CD4-positive, alpha-beta memory T cell (primary cell): ENCODE measurements around the gene WHRN. TPM values are rescaled to one million over a fixed set of nuclear protein-coding genes. Genes with fewer than 3 reads are reported as not detected.

Experiments
- CTCF ChIA-PET: fragments of 350-600 bp; sonication (Branson Sonifier 250); formaldehyde crosslinking; loops from one replicate; lab custom pipeline; 2021; ENCODE audit warnings: inconsistent platforms; ENCODE audit not compliant: partially characterized antibody; lab: Charles Lee
- POLR2A ChIA-PET: fragments of 350-600 bp; sonication (Branson Sonifier 250); formaldehyde crosslinking; loops from one replicate; lab custom pipeline; 2021; ENCODE audit not compliant: partially characterized antibody; lab: Charles Lee
- DNase-seq, 5 donors: peaks; one replicate each; pipeline versions ENCODE4 v3.0.0 to v3.0.0-alpha.2; 2020 to 2022; ENCODE audit warnings: mixed read lengths in 1 of 5
- H3K27ac ChIP-seq: one replicate; pipeline ENCODE4 v1.7.0; 2013; ENCODE audit warnings: low read depth, low read length
- H3K27me3 ChIP-seq: 2 replicates; pipeline ENCODE4 v1.7.0; 2013; ENCODE audit warnings: mild to moderate bottlenecking, low read length, moderate library complexity; ENCODE audit not compliant: insufficient read depth
- H3K36me3 ChIP-seq: 2 replicates; pipeline ENCODE4 v1.7.0; 2013; ENCODE audit warnings: mild to moderate bottlenecking, low read length, moderate library complexity; ENCODE audit not compliant: insufficient read depth
- H3K4me1 ChIP-seq: 2 replicates; pipeline ENCODE4 v1.7.0; 2013; ENCODE audit warnings: mild to moderate bottlenecking, low read length, moderate library complexity; ENCODE audit not compliant: insufficient read depth
- H3K4me3 ChIP-seq, 2 donors: one replicate each; pipeline ENCODE4 v1.7.0; 2013; ENCODE audit warnings: low read length in 2 of 2, mild to moderate bottlenecking in 1 of 2
- H3K9me3 ChIP-seq, 2 donors: one replicate each; pipeline ENCODE4 v1.7.0; 2013; ENCODE audit warnings: low read length in 2 of 2, control low read depth in 1 of 2; ENCODE audit not compliant: control insufficient read depth in 1 of 2
- H3K27ac Mint-ChIP-seq, 7 donors: one replicate each; pipeline ENCODE4 v1.8.0; 2020 to 2021; ENCODE audit warnings: mixed read lengths in 7 of 7, mild to moderate bottlenecking in 6 of 7, inconsistent platforms in 3 of 7, moderate library complexity in 3 of 7
- H3K27me3 Mint-ChIP-seq, 2 donors: one replicate each; pipeline ENCODE4 v1.8.0; 2020 to 2021; ENCODE audit warnings: mixed read lengths in 2 of 2
- H3K36me3 Mint-ChIP-seq, 2 donors: one replicate each; pipeline ENCODE4 v1.8.0; 2020 to 2021; ENCODE audit warnings: mixed read lengths in 2 of 2, inconsistent platforms in 1 of 2, mild to moderate bottlenecking in 1 of 2
- H3K4me1 Mint-ChIP-seq, 4 donors: one replicate each; pipeline ENCODE4 v1.8.0; 2020 to 2021; ENCODE audit warnings: mixed read lengths in 4 of 4, mild to moderate bottlenecking in 1 of 4
- H3K4me3 Mint-ChIP-seq, 8 donors: one replicate each; pipeline ENCODE4 v1.8.0; 2020 to 2021; ENCODE audit warnings: mixed read lengths in 8 of 8, mild to moderate bottlenecking in 7 of 8, moderate library complexity in 6 of 8, inconsistent platforms in 3 of 8
- H3K9me3 Mint-ChIP-seq, 8 donors: one replicate each; pipeline ENCODE4 v1.8.0; 2020 to 2021; ENCODE audit warnings: mixed read lengths in 8 of 8, mild to moderate bottlenecking in 5 of 8, inconsistent platforms in 3 of 8, moderate library complexity in 1 of 8
- intact Hi-C: fragments of 100-400 bp; cut with micrococcal nuclease; formaldehyde crosslinking; loops from one replicate; pipeline ENCODE4 v1.15.1; 2023
- polyA plus RNA-seq, 2 donors: library from polyadenylated mRNA; unstranded; fragments of 300-500 nt; fragmentation: Illumina TruSeq; gene quantifications; one replicate each; pipeline ENCODE4 v1.2.3, GENCODE V29; 2021
- total RNA-seq, 2 experiments: library from RNA; stranded (reverse); gene quantifications; one replicate each; pipeline ENCODE4 v1.2.3, GENCODE V29; 2021

The WHRN gene
- total and polyA plus RNA-seq, 4 experiments from 2014 or later, result 0.24 to 10.1 (median 5.0) TPM

- H3K4me3 Mint-ChIP-seq, result no peak overlapping the region
- no peaks in the 10 kb centered on the region for H3K9me3 ChIP-seq
- no peaks in the 10 kb centered on the region for H3K9me3 Mint-ChIP-seq
- H3K36me3 Mint-ChIP-seq, result no peaks in the 10 kb centered on the region
- intact Hi-C loops, result no loop called here
- peak overlapping the region in 3 of 7 donors; percentile 9 to 19 (median 17) for H3K27ac Mint-ChIP-seq
- no peaks in the 10 kb centered on the region for H3K36me3 ChIP-seq
- no peak overlapping the region for H3K4me3 ChIP-seq
- H3K4me1 ChIP-seq, result peaks cover 1% of the 10 kb centered on the region
- CTCF ChIA-PET, result interaction anchor here (13.1 kb wide), 1 partner anchor 240 kb away, joined by 371 read pairs; no protein-coding TSS in a partner anchor
- H3K27ac ChIP-seq, result no peak overlapping the region
- POLR2A ChIA-PET, result no interaction called here
- no peaks in the 10 kb centered on the region for H3K27me3 ChIP-seq
- no peak for DNase-seq
- no peaks in the 10 kb centered on the region for H3K27me3 Mint-ChIP-seq
- H3K4me1 Mint-ChIP-seq, result no peaks in the 10 kb centered on the region
Measured at GRCh38 chr9:114410910-114411309, 94.4 kb downstream of the WHRN start.

GRCh38 chr9:114409842-114410241 lies 95.4 kb downstream of the WHRN start:
- H3K4me1 Mint-ChIP-seq, result peaks cover 4 to 6% (median 5%) of the 10 kb centered on the region in 4 donors
- Histone ChIP-seq H3K4me3 (no peak overlapping the region), H3K27ac (no peak overlapping the region), H3K27me3 (no peaks in the 10 kb centered on the region), H3K9me3 (no peaks in the 10 kb centered on the region), H3K4me1 (peaks cover 9% of the 10 kb centered on the region), H3K36me3 (no peaks in the 10 kb centered on the region)
- no peak for DNase-seq
- no peak overlapping the region for H3K4me3 Mint-ChIP-seq
- no peaks in the 10 kb centered on the region for H3K36me3 Mint-ChIP-seq
- H3K27ac Mint-ChIP-seq, result peak overlapping the region in 2 of 7 donors; percentile 32 to 36
- intact Hi-C loops, result no loop called here
- CTCF ChIA-PET, result interaction anchor here (6.5 to 13.1 kb wide), 2 partner anchors 77 to 241 kb away, joined by 51 to 371 read pairs; no protein-coding TSS in a partner anchor
- no peaks in the 10 kb centered on the region for H3K27me3 Mint-ChIP-seq
- POLR2A ChIA-PET, result interaction anchor here (1.4 kb wide), 1 partner anchor 22 kb away, joined by 3 read pairs; the partner anchor contains the start of gene AKNA
- no peaks in the 10 kb centered on the region for H3K9me3 Mint-ChIP-seq

DNA sequence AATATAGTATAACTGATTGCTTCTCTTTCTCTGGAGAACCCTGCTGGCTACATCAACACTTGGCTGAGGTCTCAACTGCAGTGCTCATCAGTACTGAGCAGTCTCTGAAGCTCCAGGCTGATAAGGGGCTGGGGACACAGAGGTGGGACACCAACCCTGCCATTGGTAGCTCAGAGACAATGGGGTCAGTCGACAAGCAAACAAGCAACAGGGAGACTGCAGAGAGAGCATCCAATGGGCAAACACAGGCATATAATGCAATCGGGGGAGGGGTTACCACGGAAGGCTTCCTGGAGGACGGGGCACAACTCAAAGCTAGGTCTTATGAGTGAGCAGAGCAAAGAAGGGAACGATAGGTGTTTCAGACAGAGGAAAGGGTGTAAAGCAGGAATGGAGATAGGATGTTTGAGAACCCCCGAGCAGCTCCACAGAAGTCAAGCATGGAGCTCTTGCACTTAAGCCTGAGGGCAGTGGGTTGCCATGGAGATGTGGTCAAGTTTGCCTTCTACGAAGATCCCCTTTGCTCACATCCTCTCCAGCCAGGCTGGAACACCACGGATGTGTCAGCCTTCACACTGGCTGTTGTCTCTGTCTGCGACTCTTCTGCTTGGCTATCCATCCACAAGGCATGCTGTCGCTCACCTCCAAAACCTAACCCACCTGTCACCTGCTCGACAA lies 96.0 kb downstream of the WHRN start:
- Mint-ChIP-seq H3K36me3 (no peaks in the 10 kb centered on the region), H3K27ac (peak overlapping the region in 3 of 7 donors; percentile 36 to 72 (median 46)), H3K4me1 (peaks cover 4 to 6% (median 5%) of the 10 kb centered on the region in 4 donors), H3K27me3 (no peaks in the 10 kb centered on the region), H3K9me3 (no peaks in the 10 kb centered on the region), H3K4me3 (no peak overlapping the region)
- DNase-seq, result no peak
- H3K4me3 ChIP-seq, result no peak overlapping the region
- no peaks in the 10 kb centered on the region for H3K9me3 ChIP-seq
- intact Hi-C loops, result no loop called here
- POLR2A ChIA-PET, result interaction anchor here (1.4 kb wide), 1 partner anchor 21 kb away, joined by 3 read pairs; the partner anchor contains the start of gene AKNA
- no peaks in the 10 kb centered on the region for H3K27me3 ChIP-seq
- H3K36me3 ChIP-seq, result no peaks in the 10 kb centered on the region
- CTCF ChIA-PET, result interaction anchor here (1.6 to 13.1 kb wide), 4 partner anchors 10 to 242 kb away, joined by 4 to 371 read pairs (median 53); no protein-coding TSS in a partner anchor
- H3K4me1 ChIP-seq, result peaks cover 9% of the 10 kb centered on the region
- no peak overlapping the region for H3K27ac ChIP-seq

DNA sequence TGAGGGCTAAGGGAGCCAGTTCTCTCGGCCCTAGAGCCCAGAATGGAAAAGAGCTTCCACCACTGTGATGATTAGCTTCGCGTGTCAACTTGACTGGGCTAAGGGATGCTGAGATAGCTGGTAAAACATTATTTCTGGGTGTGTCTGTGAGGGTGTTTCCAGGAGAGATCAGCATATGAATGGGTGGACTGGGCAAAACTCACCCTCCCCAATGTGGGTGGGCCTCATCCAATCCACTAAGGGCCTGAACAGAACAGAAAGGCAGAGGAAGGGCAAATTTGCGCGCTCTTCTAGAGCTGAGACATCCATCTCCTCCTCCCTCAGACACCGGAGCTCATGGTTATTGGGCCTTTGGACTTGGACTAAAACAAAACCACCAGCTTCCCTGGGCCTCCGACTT lies 96.6 kb downstream of the WHRN start:
- H3K9me3 ChIP-seq, result no peaks in the 10 kb centered on the region
- H3K4me1 Mint-ChIP-seq, result peaks cover 4 to 6% (median 5%) of the 10 kb centered on the region in 4 donors
- H3K27me3 Mint-ChIP-seq, result no peaks in the 10 kb centered on the region
- no peak for DNase-seq
- peaks cover 9% of the 10 kb centered on the region for H3K4me1 ChIP-seq
- peak overlapping the region in 2 of 7 donors; percentile 44 to 62 for H3K27ac Mint-ChIP-seq
- H3K4me3 Mint-ChIP-seq, result no peak overlapping the region
- H3K36me3 ChIP-seq, result no peaks in the 10 kb centered on the region
- no peaks in the 10 kb centered on the region for H3K27me3 ChIP-seq
- no peak overlapping the region for H3K4me3 ChIP-seq
- intact Hi-C loops, result no loop called here
- H3K36me3 Mint-ChIP-seq, result no peaks in the 10 kb centered on the region
- no peak overlapping the region for H3K27ac ChIP-seq
- ChIA-PET CTCF (interaction anchor here (1.3 to 13.1 kb wide), 5 partner anchors 10 to 242 kb away, joined by 3 to 371 read pairs (median 51); no protein-coding TSS in a partner anchor), POLR2A (interaction anchor here (1.4 kb wide), 1 partner anchor 21 kb away, joined by 3 read pairs; the partner anchor contains the start of gene AKNA)
- H3K9me3 Mint-ChIP-seq, result no peaks in the 10 kb centered on the region

- Histone ChIP-seq H3K27ac (no peak overlapping the region), H3K36me3 (no peaks in the 10 kb centered on the region), H3K27me3 (no peaks in the 10 kb centered on the region), H3K9me3 (no peaks in the 10 kb centered on the region), H3K4me1 (peaks cover 9% of the 10 kb centered on the region), H3K4me3 (no peak overlapping the region)
- Mint-ChIP-seq H3K27ac (peak overlapping the region in 3 of 7 donors; percentile 31 to 77 (median 70)), H3K27me3 (no peaks in the 10 kb centered on the region), H3K4me3 (no peak overlapping the region), H3K9me3 (no peaks in the 10 kb centered on the region), H3K4me1 (peaks cover 4 to 6% (median 5%) of the 10 kb centered on the region in 4 donors), H3K36me3 (no peaks in the 10 kb centered on the region)
- DNase-seq, result no peak
- ChIA-PET POLR2A (interaction anchor here (1.8 to 29.4 kb wide), 3 partner anchors 10 to 51 kb away, joined by 5 to 1614 read pairs (median 303); partner anchors contain the start of gene AKNA), CTCF (interaction anchor here (1.3 to 13.1 kb wide), 8 partner anchors 7 to 243 kb away, joined by 3 to 371 read pairs (median 39); no protein-coding TSS in a partner anchor)
- intact Hi-C loops, result no loop called here
Measured at GRCh38 chr9:114407889-114408288, 97.4 kb downstream of the WHRN start.

DNA sequence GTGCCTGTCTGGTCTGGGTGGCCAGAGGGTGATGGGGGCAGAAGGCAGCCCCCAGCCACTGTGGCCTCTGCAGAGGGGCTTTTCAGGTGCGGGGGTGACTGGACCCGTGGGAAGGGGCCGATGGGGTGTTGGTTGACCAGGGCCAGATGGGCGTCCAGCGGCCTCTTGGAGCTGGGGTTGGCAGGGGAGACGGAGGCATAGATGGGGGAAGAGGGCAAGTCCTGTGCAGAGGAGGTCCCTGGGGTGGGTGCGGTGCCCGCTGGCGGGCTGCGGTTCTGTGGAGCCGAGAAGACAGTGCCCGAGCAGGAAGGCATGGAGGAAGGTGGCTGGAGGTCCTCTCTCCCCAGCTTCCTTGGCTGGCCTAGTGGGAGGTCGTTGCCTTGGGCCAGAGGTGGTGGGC lies 98.8 kb downstream of the WHRN start:
- intact Hi-C loops, result no loop called here
- ChIA-PET CTCF (interaction anchor here (0.8 to 13.1 kb wide), 45 partner anchors 9 to 1118 kb away, joined by 3 to 371 read pairs (median 6); partner anchors contain the start of genes AKNA, ATP6V1G1 and TMEM268), POLR2A (interaction anchor here (1.0 to 29.4 kb wide), 9 partner anchors 9 to 275 kb away, joined by 3 to 1614 read pairs (median 9); partner anchors contain the start of genes AKNA and ATP6V1G1)

More for the DNA sequence above, 98.8 kb downstream of the WHRN start:
- Histone ChIP-seq H3K27ac (no peak overlapping the region), H3K4me1 (peaks cover 9% of the 10 kb centered on the region), H3K27me3 (no peaks in the 10 kb centered on the region), H3K4me3 (no peak overlapping the region), H3K36me3 (no peaks in the 10 kb centered on the region), H3K9me3 (no peaks in the 10 kb centered on the region)
- Mint-ChIP-seq H3K27ac (no peak overlapping the region), H3K27me3 (no peaks in the 10 kb centered on the region), H3K4me1 (peaks cover 4 to 6% (median 5%) of the 10 kb centered on the region in 4 donors), H3K36me3 (no peaks in the 10 kb centered on the region), H3K4me3 (no peak overlapping the region), H3K9me3 (no peaks in the 10 kb centered on the region)
- no peak for DNase-seq
